ENCODE measurements around the gene DNAH3. TPM values are rescaled to one million over a fixed set of nuclear protein-coding genes. Genes with fewer than 3 reads are reported as not detected.

The DNAH3 gene
- total RNA-seq, 1 experiment from 2014 or later = 0.24 TPM

- no peaks in the 10 kb centered on the region for H3K79me1 ChIP-seq (ENCODE audit: insufficient read depth, low read depth, low read length, poor library complexity, severe bottlenecking)
- no peak overlapping the region for H2BK20ac ChIP-seq (ENCODE audit: low read depth, low read length, poor library complexity, severe bottlenecking)
- H3K4me1 ChIP-seq (ENCODE audit: insufficient read depth, low read length) = no peaks in the 10 kb centered on the region
- no peak overlapping the region for H3K4ac ChIP-seq (ENCODE audit: low read depth, low read length)
- H2BK15ac ChIP-seq (ENCODE audit: low read depth, low read length) = no peak overlapping the region
- no peak for TF ChIP-seq CTCF (conservative IDR thresholded peaks at IDR 0.05)
- H4K91ac ChIP-seq (ENCODE audit: insufficient read length, low read depth, low read length) = no peak overlapping the region
- no peak for DNase-seq
- H3K79me2 ChIP-seq (ENCODE audit: insufficient read depth, low read length) = no peaks in the 10 kb centered on the region
- Mint-ChIP-seq H3K36me3 (ENCODE audit: insufficient read depth in 1 of 3, low read depth in 3 of 3) (no peaks in the 10 kb centered on the region; a peak in 1 of 7 replicates), H3K9me3 (no peaks in the 10 kb centered on the region), H3K27ac (peak overlapping the region in 1 of 3 experiments; percentile 80; a peak in 2 of 7 replicates), H3K4me1 (no peaks in the 10 kb centered on the region), H3K4me3 (no peak overlapping the region), H3K27me3 (ENCODE audit: low read depth) (no peaks in the 10 kb centered on the region)
- H3K9ac ChIP-seq (ENCODE audit: extremely low read depth, insufficient read length, low read length) = no peak overlapping the region
- no peak overlapping the region for H2AK5ac ChIP-seq (ENCODE audit: insufficient read length, low read length)
- no peak overlapping the region for H4K8ac ChIP-seq (replicated peaks; ENCODE audit: insufficient read length, low read depth, low read length)
- H3K23me2 ChIP-seq (ENCODE audit: insufficient read length, low read depth, low read length, poor library complexity, severe bottlenecking) = no peaks in the 10 kb centered on the region
- no peaks in the 10 kb centered on the region for H3K9me3 ChIP-seq (ENCODE audit: control insufficient read depth, low read depth, low read length)
- H2BK12ac ChIP-seq (ENCODE audit: insufficient read length, low read depth, low read length) = no peak overlapping the region
- H3K27ac ChIP-seq (ENCODE audit: insufficient read length, low read depth, low read length) = no peak overlapping the region
- H3K18ac ChIP-seq (ENCODE audit: insufficient read length, low read depth, low read length) = no peak overlapping the region
- no peak overlapping the region for H4K5ac ChIP-seq (ENCODE audit: insufficient read length, low read depth, low read length)
- no peak overlapping the region for H3T11ph ChIP-seq (ENCODE audit: low read length)
- H3K27me3 ChIP-seq (ENCODE audit: insufficient read depth, low read length) = no peaks in the 10 kb centered on the region
- H2BK5ac ChIP-seq (ENCODE audit: insufficient read length, low read length) = no peak overlapping the region
- H2AFZ ChIP-seq (ENCODE audit: low read length) = no peak overlapping the region
- H3K23ac ChIP-seq (ENCODE audit: insufficient read length, low read depth, low read length) = no peak overlapping the region
- no peak overlapping the region for H3K4me2 ChIP-seq (ENCODE audit: insufficient read depth, insufficient read length, low read length)
- no peak overlapping the region for H2BK120ac ChIP-seq (ENCODE audit: low read depth, low read length, poor library complexity, severe bottlenecking)
- H3K56ac ChIP-seq (ENCODE audit: insufficient read length, low read depth, low read length) = no peak overlapping the region
- H4K20me1 ChIP-seq (ENCODE audit: control insufficient read depth, insufficient read depth, insufficient read length) = no peaks in the 10 kb centered on the region
- WGBS (ENCODE audit: extremely low coverage, insufficient read length, low lambda C conversion rate) = no CpG with 5 or more reads among the region's 6 CpGs
- H3K14ac ChIP-seq (ENCODE audit: insufficient read depth, low read length) = no peak overlapping the region
Observed at GRCh38 chr16:21026846-21027245, 123.8 kb downstream of the DNAH3 start.

Measured in H9 (cell line).